SK-N-SH treated with all-trans-retinoic acid at 6 μM for 48 hours (cell line): ENCODE results near the gene ONECUT3.

Source experiments
- ATAC-seq: fragments of 200-7000 bp; cut with Tn5 transposase; 3 replicates; pipeline ENCODE4 v1.9.1; 2020; ENCODE audit warnings: mild to moderate bottlenecking, moderate library complexity
- BACH2 ChIP-seq: fragments of 250-450 bp; sonication (Bioruptor Pico); IDR thresholded peaks from 2 replicates; pipeline ENCODE4 v1.9.0; 2021; ENCODE audit warnings: mild to moderate bottlenecking, borderline replicate concordance
- CREB5 ChIP-seq: fragments of 250-450 bp; sonication (Bioruptor Pico); IDR thresholded peaks from 2 replicates; pipeline ENCODE4 v1.5.1; 2020; ENCODE audit warnings: low read depth, mild to moderate bottlenecking, moderate library complexity
- CSDC2 ChIP-seq: fragments of 250-450 bp; sonication (Bioruptor Pico); IDR thresholded peaks from 2 replicates; pipeline ENCODE4 v1.5.0; 2020; ENCODE audit warnings: mild to moderate bottlenecking, moderate library complexity
- ESRRG ChIP-seq: fragments of 250-450 bp; sonication (Bioruptor Pico); IDR thresholded peaks from 2 replicates; pipeline ENCODE4 v1.6.1; 2021; ENCODE audit warnings: mild to moderate bottlenecking
- ISL1 ChIP-seq: fragments of 250-450 bp; sonication (Bioruptor Pico); IDR thresholded peaks from 2 replicates; pipeline ENCODE4 v2.1.2; 2022; ENCODE audit warnings: mild to moderate bottlenecking, moderate library complexity
- OSR1 ChIP-seq: fragments of 250-450 bp; sonication (Bioruptor Pico); IDR thresholded peaks from 2 replicates; pipeline ENCODE4 v1.8.0; 2022; ENCODE audit warnings: moderate library complexity, mild to moderate bottlenecking, inconsistent platforms
- PATZ1 ChIP-seq: fragments of 250-450 bp; sonication (Bioruptor Pico); IDR thresholded peaks from 2 replicates; pipeline ENCODE4 v1.8.0; 2020; ENCODE audit warnings: mild to moderate bottlenecking, moderate library complexity, borderline replicate concordance
- POU6F1 ChIP-seq: fragments of 250-450 bp; sonication (Bioruptor Pico); IDR thresholded peaks from 2 replicates; pipeline ENCODE4 v1.8.0; 2021; ENCODE audit warnings: low read depth, mild to moderate bottlenecking, moderate library complexity, borderline replicate concordance
- PPARA ChIP-seq: fragments of 250-450 bp; sonication (Bioruptor Pico); IDR thresholded peaks from 2 replicates; pipeline ENCODE4 v1.5.0; 2020; ENCODE audit warnings: mild to moderate bottlenecking, borderline replicate concordance
- SNAI2 ChIP-seq: fragments of 250-450 bp; sonication (Bioruptor Pico); IDR thresholded peaks from 2 replicates; pipeline ENCODE4 v1.5.0; 2020; ENCODE audit warnings: mild to moderate bottlenecking, moderate library complexity
- TCF4 ChIP-seq: fragments of 250-450 bp; sonication (Bioruptor Pico); IDR thresholded peaks from 2 replicates; pipeline ENCODE4 v1.8.0; 2021; ENCODE audit warnings: mild to moderate bottlenecking, moderate library complexity, borderline replicate concordance
- TOX ChIP-seq: fragments of 250-450 bp; sonication (Bioruptor Pico); IDR thresholded peaks from 2 replicates; pipeline ENCODE4 v1.8.0; 2021; ENCODE audit warnings: mild to moderate bottlenecking, moderate library complexity, borderline replicate concordance
- TSHZ2 ChIP-seq: fragments of 250-450 bp; sonication (Bioruptor Pico); IDR thresholded peaks from 2 replicates; pipeline ENCODE4 v1.5.0; 2020; ENCODE audit warnings: mild to moderate bottlenecking, moderate library complexity
- ZC3H10 ChIP-seq: fragments of 250-450 bp; sonication (Bioruptor Pico); IDR thresholded peaks from 2 replicates; pipeline ENCODE4 v1.5.1; 2021; ENCODE audit warnings: mild to moderate bottlenecking, moderate library complexity
- ZFP3 ChIP-seq: fragments of 250-450 bp; sonication (Bioruptor Pico); IDR thresholded peaks from 2 replicates; pipeline ENCODE4 v1.5.0; 2020; ENCODE audit warnings: mild to moderate bottlenecking, moderate library complexity
- ZNF565 ChIP-seq: fragments of 450-650 bp; formaldehyde crosslinking; conservative IDR thresholded peaks from 2 replicates; pipeline ENCODE4 v1.5.0; 2020; ENCODE audit warnings: low read depth, mild to moderate bottlenecking, moderate library complexity
- ZNF70 ChIP-seq: fragments of 450-650 bp; formaldehyde crosslinking; IDR thresholded peaks from 2 replicates; pipeline ENCODE4 v1.5.0; 2020; ENCODE audit warnings: mild to moderate bottlenecking, moderate library complexity
- ZNF8 ChIP-seq: fragments of 450-650 bp; formaldehyde crosslinking; IDR thresholded peaks from 2 replicates; pipeline ENCODE4 v1.5.0; 2020; ENCODE audit warnings: mild to moderate bottlenecking, moderate library complexity

The ONECUT3 gene

DNA sequence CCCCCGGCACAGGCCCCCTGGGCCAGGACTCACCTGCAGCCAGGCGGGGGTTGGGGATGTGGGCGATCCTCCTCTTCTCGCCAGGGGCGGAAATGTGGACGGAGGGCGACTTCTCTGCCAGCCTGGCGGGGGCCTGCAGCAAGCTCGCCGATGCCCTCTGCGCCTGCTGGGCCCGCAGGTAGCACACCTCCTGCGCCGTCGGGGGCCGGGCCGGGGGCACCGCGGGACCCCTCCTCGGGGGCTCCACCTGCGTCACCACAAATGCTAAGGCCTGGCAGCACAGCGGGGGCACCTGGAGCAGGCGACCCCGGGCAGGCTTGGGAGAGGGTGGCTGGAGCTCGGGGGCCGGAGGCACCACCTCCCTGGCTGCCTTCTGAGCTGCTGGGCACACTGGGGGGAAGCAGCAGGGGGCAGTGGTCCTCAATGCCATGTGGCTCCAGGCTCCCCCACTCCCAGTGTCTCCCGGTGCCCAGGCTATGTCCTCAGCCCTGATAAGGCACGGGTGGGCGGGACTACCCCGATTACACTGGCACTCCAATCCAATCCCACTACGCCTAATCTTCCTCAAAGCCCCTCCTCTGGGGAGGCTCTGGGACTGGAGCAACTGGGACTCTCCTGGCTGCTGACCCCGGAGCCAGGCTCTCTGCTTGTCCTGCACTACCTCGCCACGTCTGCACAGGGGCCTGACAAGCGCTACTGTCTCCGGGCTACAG, 70.4 kb downstream of the ONECUT3 start:
- ATAC-seq: no peak

GRCh38 chr19:1824252-1824622, 70.9 kb downstream of the ONECUT3 start:
- no peak for ATAC-seq
- TF ChIP-seq ZFP3 (CRISPR knock-in tag): no peak
- TF ChIP-seq ISL1: no peak
- no peak for TF ChIP-seq POU6F1 (CRISPR knock-in tag)
- TF ChIP-seq ZNF70 (CRISPR knock-in tag): no peak
- no peak for TF ChIP-seq CSDC2
- TF ChIP-seq OSR1 (CRISPR knock-in tag): no peak
- TF ChIP-seq ZC3H10 (CRISPR knock-in tag): no peak
- no peak for TF ChIP-seq PPARA (CRISPR knock-in tag)
- TF ChIP-seq ESRRG (CRISPR knock-in tag): no peak

More for the DNA sequence above, 70.4 kb downstream of the ONECUT3 start:
- TF ChIP-seq POU6F1 (CRISPR knock-in tag) (no peak), TOX (CRISPR knock-in tag) (no peak), SNAI2 (CRISPR knock-in tag) (no peak), ZNF70 (CRISPR knock-in tag) (no peak), PPARA (CRISPR knock-in tag) (no peak), ZFP3 (CRISPR knock-in tag) (no peak), ESRRG (CRISPR knock-in tag) (no peak), ZNF8 (CRISPR knock-in tag) (no peak), TCF4 (no peak), CREB5 (no peak)

DNA sequence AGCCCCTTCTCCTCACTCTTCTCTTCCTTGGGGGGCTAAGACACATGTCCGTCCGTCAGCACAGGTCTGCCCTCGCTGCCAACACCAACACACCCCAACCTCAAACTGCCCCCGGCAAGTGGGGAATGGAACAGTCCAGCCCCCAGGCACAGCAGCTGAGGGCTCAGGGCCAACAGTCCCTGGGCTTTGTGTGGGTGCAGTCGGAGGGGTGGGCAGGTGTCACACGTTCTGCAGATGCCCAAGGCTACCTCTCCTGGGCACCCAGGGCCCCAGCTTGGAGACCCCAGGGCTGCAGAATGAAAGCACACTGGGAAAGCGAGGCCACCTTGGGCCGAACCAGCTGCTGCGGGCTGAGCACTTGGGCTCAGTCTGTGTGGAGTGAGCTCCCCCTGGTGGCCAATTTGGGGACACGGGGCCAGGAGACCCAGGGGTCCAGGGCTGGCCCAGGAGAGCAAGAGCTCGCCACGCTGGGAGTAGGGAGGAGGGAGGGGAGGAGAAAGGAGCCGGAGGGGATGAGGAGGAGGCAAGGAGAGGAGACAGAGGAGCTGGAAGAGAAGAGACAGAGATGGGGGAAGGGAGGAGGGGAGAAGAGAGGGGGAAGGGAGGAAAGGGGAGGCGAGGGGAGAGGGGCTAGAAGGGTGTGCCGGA, 72.7 kb downstream of the ONECUT3 start:
- ATAC-seq: peak; percentile 90

More for the DNA sequence above, 72.7 kb downstream of the ONECUT3 start:
- TF ChIP-seq ZNF565 (CRISPR knock-in tag) (no peak), TSHZ2 (CRISPR knock-in tag) (no peak), BACH2 (CRISPR knock-in tag) (no peak), ESRRG (CRISPR knock-in tag) (no peak), ISL1 (no peak), ZNF70 (CRISPR knock-in tag) (no peak), PATZ1 (CRISPR knock-in tag) (no peak)
- TF ChIP-seq, all 23 proteins: peak for 0
